Measurements from ENCODE around the gene ART1.
"Not testable (repeated sequence)": the region's sequence is repeated elsewhere in the genome, so short reads cannot be mapped to it uniquely, and the experiment has no call there.

ART1 gene

DNA sequence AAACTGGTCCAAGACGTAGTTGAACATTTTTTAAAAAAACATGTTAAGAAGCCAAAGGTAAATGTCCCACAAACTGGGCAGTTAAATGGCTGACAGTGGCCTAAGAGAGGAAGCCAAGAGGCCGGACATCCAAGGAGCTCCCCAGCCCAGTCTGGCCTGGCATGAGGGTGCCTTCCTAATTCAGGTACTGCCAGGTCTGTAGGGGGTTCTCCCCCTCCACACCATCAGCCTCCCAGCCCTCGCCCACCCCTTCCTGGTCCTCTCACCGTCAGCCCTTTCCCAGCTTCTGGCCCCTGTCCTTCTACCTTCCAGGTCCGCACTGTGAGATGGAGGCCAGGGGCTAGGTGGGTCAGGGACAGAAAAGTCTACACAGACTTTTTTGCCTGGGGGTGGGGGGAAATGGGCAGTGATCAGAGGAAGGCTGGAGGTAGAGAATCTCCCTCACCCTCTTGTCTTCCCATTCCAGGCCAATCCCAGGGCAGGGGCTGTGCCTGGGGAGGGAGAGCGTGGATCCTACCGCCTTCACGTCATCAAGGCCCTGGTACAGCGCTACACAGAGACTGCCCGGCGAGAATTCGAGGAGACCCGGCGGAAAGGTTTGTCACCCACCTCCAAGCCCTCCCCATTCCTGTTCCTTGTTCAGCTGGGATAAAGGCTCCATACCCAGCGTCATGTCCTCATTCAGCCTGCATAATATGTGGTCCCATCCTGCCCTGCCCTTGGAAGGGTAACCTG lies 9.1 kb upstream of the ART1 start:
- no peak for DNase-seq

DNA sequence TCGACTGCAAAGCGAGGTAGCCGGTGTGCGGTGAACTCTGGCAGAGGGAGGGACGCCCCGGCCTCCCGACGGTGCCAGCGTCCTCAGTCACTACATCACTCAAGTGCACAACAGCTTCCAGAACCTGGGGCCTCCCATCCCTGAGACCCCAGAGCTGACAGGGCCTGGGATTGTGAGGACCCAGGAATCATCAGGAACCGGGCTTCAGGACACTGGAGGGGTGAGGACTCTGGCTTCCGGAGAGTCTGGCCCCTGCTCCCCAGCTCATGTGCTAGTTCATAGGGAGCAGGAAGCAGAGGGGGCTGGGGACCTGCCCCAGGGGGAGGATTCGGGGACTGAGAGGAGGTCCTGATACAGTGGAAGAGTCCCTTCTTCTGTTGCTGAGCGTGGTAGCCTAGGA lies 7.7 kb upstream of the ART1 start:
- DNase-seq: no peak

- DNase-seq: no peak
These were observed 6.4 kb upstream of the ART1 start for GRCh38 chr11:3638513-3638912.

GRCh38 chr11:3639841-3640240 lies 5.1 kb upstream of the ART1 start:
- no peak for DNase-seq

- DNase-seq: peak; percentile 9
These were observed 3.7 kb upstream of the ART1 start for GRCh38 chr11:3641191-3641590.

GRCh38 chr11:3641701-3642070 lies 3.2 kb upstream of the ART1 start, which contains the start of gene ART5:
TSS of gene ART5 (minus strand) at chr11:3641992. CDS start at chr11:3641862, 130 bp downstream.
- DNase-seq: no peak

DNA sequence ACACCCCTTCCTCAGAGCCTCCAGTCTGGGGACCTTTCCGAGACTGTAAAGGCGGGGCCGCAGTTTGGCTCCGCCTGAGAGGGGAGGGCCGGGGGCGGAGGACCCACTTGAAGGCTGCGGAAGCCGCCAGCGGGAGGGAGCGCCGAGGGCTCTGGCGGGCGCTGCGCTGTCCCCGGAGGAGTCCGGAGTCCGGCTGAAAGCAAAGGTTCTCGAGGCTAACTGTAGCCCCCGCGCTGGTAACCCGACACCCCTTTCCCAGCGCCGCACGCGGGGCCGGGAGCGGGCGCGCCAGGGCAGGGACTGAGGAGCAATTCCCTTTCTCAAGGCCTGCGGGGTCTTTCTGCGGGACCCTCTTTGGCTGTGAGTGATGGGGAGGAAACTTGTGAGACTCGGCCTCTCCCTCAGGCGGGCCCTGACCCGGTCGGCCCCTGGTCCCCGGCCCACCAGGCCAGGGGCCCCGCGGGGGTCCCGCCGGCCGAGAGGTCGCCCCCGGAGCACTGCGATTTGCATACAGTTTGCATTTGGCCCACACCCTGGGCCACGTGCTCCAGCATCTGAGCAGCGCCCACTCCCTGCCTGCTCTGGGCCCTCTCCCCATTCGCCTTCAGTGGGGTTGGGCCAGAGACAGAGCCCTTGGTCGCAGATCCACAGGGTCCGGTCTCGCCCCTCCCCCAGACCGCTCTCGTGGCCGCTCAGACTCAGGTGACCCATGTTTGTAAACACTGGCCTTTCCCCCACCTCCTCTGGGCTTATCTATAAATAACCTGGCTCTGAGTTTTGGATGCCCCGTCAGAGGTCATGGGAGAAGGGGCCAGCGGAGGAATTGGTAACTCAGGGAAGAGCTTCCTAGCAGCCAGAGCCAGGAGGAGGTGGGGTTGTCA lies 2.6 kb upstream of the ART1 start:
- peak; percentile 93 for DNase-seq

- not testable (repeated sequence) for DNase-seq
These were observed 1.8 kb upstream of the ART1 start for GRCh38 chr11:3643102-3643546.

DNA sequence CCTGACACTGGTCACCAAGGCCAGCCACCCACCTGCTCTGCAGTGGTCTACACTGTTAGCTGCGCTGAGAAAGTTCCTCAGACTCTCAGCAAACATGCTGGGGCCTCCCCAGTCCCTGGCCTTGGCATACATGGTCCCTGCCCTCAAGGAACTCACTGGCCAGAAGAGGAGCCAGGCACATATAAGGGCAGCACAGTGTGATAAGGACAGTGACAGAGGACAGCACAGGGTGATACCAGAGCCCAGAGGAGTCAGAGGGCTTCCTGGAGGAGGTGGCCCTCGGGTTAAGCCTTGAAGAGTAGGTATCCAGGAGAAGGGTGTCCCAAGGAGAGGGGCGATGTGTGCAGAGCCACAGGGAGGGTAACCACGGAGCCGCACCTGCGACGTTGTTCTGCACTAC lies 624 bp downstream of the ART1 start:
- no peak for DNase-seq

GRCh38 chr11:3648843-3649242 lies 3.9 kb downstream of the ART1 start:
- DNase-seq: not testable (repeated sequence)

DNA sequence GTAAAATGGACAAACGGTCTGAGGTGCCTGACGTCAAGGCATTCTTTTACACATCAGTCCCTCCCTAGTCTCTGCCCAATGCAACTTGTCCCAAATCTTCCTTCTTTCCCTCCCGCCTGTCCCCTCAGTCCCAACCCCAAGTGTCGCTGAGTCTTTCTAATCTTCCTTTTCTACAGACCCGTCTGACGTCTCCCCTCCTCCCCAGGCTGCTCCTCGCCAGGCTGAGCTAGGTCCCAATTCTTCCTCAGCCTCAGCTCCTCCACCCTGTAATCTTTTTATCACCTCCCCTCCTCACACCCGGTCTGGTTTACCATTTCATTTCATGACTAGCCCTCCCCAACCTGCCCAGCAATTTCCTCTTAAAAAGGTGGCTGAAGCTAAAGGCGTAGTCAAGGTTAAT lies 4.4 kb downstream of the ART1 start:
- DNase-seq: not testable (repeated sequence)

DNA sequence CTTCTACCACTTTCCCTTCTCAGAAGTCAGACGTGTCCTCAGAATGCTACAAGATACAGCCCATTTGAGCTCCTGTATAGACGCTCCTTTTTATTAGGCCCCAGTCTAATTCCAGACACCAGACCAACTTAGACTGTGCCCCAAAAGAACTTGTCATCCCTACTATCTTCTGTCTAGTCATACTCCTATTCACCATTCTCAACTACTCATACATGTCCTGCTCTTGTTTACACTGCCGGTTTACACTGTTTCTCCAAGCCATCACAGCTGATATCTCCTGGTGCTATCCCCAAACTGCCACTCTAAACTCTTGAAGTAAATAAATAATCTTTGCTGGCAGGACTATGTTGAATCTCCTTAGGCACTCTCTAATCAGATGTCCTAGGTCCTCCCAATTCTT lies 7.6 kb downstream of the ART1 start:
- DNase-seq: not testable (repeated sequence)

GRCh38 chr11:3655547-3655946 lies 10.6 kb downstream of the ART1 start:
- no peak for DNase-seq

DNA sequence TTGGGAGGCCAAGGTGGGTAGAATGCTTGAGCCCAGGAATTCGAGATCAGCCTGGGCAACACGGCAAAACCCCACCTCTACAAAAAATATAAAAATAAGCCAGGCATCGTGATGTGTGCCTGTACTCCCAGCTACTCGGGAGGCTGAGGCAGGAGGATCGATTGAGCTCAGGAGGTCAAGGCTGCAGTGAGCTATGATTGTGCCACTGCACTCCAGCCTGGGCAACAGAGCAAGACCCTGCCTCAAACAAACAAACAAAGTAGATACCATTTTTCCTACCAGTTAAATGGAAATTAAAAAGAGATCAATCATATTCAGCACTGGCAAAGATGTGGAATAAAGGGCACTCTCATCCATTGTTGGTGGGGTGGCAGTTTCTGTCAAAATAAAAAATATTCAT lies 12.4 kb downstream of the ART1 start:
- DNase-seq: not testable (repeated sequence)

- no peak for DNase-seq
These were observed 13.3 kb downstream of the ART1 start for GRCh38 chr11:3658252-3658651.

GRCh38 chr11:3659595-3660515 lies 14.9 kb downstream of the ART1 start:
- no peak for DNase-seq

DNA sequence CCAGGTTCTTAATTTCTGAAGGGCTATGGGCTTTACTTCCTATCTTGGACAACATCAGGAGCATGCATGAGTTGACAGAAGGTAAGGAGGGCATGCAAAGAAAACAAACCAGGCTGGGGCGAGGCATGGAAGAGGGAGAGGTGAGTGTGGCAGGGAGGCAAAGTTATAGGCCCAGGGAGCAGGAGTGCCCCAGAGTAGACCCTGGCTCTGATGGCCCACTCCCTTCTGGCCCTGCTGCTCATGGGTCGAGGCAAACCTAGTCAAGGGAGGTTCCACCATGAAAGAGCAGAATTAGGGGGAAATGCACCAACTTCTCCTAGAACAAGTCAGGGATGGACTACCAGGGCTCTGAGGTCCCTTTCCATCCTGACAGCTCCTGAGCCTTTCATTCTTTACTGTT lies 16.0 kb downstream of the ART1 start:
- DNase-seq: no peak

DNA sequence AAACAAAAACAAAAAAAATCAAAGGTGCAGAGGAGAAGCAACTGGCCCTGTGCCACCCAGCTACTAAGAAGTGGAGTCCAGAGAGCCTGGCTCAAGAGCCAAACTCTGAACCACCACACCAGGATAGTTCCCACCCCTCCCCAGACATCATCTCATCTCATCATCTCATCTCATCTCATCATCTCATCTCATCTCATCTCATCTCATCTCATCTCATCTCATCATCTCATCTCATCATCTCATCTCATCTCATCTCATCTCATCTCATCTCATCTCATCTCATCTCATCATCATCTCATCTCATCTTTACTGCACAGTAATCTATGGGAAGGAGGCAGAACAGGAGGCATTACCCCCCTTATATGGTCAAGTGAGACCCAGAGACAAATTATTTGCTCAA lies 17.9 kb downstream of the ART1 start:
- DNase-seq: no peak

- no peak for DNase-seq
These were observed 19.2 kb downstream of the ART1 start for GRCh38 chr11:3664032-3664630.

- DNase-seq: no peak
These were observed 20.6 kb downstream of the ART1 start for GRCh38 chr11:3665336-3666022.

DNA sequence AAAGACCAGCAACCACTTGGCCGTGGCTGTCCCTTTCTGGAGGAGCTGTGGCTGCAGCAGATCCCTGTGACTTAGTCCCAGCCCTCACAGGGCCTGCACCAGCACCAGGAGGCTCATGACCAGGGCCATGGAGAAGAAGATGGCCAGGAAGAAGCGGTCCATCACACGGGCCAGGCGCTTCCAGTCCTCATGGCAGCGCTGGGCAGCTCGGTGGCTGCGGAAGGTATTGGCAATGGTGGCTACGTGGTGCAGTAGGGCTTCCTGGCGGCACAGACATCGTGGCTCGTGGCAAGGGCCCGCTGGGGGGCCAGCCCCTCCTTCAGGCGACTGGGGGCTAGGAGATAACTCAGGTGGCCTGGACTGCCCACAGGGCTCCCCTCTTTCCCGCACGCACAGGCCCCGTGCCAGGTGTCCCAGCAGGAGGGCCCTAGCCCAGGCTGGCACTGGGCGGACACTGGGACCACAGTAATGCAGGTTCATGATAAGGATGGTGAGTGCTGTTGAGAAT lies 21.1 kb downstream of the ART1 start:
- DNase-seq: no peak

Data from retina (tissue), 1 donor.